ENCODE measurements around the gene FAM217A. TPM values are rescaled to one million over a fixed set of nuclear protein-coding genes. Genes with fewer than 3 reads are reported as not detected.

The FAM217A gene
- total RNA-seq, 1 donor from 2014 or later, result not detected

GRCh38 chr6:4084444-4085331, 5.8 kb upstream of the FAM217A start:
- DNase-seq (ENCODE audit: low spot score), result no peak

DNA sequence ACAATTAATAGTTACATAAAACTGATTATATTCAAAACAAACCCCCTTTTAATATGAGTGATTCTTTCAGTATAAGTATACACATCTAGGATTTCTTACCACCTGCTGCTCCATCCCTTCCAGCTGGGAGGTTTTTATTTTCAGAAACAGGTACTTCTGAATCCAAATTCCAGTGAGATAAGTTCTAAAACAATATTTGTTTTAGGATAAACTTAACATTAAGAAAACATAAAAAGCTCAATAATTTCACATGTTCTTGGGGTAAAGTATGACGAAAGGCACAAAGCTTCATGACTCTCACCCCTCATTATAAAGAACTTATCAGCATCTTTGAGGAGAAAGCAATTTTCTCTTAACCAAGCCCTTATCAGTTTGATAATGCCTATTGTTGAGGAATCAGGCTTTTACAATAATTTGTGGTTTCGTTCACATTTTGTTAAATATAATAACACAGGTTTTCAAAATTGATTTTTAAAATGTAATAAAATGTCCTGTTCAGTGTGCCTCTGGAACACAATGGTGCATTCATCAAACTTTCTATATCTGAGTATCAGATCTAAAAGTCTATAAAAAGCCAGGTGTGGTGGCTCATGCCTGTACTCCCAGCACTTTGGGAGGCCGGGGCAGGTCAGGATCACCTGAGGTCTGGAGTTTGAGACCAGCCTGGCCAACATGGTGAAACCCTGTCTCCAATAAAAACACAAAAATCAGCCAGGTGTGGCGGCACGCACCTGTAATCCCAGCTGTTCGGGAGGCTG, 4.3 kb downstream of the FAM217A start:
- DNase-seq (ENCODE audit: low spot score), result no peak

- no peak for DNase-seq (ENCODE audit: low spot score)
These were observed 7.6 kb downstream of the FAM217A start for GRCh38 chr6:4071330-4071729.

GRCh38 chr6:4069199-4069598, 9.7 kb downstream of the FAM217A start:
- DNase-seq (ENCODE audit: low spot score), result no peak

- DNase-seq (ENCODE audit: low spot score), result no peak
These were observed 11.3 kb downstream of the FAM217A start for GRCh38 chr6:4067673-4068072.

DNA sequence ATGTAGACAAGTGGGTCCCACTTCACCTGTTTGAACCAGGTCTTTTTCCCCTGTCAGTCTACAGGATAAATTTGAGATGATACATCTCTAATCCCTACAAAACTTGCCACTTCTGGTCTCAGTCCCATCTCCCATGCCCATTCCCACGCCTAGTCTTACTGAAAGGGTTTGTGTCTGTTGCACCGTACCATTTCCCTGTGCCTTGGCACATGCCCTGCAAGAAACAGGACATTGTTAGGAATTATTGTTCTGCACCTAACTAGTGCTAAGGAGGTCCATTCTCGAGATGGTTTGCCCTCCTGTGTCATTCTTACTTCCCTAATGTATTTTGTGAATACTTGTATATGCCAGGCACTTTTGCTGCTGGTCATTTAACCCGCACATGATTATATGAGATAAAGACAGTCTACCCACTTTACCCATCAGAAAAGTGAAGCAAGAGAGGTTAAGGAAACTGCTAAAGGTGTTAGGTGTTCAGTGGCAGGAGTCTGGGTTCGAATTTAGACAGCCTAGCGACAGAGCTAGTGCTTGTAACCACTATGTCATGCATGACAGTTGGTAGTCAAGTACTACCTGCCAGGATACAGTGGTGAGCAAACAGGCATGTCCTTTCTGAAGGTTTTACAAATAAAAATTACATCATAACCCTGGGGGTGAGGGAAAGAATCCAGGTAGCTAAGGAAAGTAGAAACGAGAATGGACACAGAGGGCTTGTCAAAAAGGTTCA, 12.7 kb downstream of the FAM217A start:
- no peak for DNase-seq (ENCODE audit: low spot score)

DNA sequence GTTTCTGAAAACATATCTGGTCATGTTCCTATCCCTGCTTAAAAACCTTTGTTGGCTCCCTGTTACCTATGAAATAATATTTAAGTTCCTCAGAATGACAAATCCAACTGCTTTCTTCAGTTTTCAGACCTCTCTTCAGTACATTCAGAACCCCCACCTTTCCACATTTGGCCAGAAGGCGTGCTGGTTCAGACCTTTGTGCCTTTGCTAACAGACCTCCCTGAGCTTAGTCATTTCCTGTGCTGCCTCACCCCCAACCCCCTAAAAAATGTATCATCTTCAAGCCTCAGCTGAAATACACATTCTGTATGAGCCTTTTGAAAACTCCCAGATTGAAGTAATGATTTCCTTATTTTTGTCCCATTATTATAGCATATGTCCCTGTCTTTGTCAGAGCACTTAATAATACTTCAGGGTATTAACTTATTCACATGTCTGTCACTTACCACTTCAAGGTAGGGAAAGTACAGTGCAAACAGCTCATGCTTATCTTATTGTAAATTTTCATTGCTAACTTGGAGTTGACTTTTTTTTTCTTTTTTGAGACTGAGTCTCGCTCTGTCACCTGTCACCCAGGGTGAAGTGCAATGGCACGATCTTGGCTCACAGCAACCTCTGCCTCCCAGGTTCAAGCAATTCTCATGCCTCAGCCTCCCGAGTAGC, 19.7 kb downstream of the FAM217A start:
- no peak for DNase-seq (ENCODE audit: low spot score)

DNA sequence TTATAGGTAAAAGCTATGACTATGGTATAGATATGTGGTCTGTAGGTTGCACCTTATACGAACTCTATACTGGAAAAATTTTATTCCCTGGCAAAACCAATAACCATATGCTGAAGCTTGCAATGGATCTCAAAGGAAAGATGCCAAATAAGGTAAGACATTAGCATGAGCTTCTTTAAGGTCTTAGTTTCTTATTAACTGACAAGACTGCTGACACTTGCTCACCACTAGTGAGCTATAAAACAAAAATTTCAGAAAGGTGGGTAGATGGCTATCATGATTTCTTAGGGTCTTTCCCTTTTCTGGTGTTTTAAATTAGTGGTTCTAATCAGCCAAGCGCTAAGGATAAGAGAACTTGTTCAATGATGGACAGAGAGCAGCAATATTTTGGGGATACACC, 21.9 kb downstream of the FAM217A start:
- no peak for DNase-seq (ENCODE audit: low spot score)

GRCh38 chr6:4055420-4056041, 23.4 kb downstream of the FAM217A start:
- no peak for DNase-seq (ENCODE audit: low spot score)

DNA sequence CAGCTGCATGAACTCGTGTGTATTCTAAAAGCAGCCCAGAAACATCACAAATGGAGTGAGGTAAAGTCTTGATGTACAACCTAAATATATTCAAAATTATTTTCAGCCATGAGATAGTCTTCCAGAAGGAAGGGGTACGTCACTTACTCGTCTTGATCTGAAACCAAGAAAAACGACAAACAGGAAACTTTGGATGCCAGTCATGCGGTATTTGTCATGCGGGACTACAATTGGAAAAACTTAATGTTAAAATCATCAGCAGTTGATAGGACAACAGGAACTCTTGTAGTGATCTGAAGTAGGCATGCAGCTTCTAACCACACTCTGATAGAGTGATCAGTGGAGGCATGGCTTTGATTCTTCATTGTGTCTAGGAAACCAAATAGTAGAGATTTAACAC, 29.7 kb downstream of the FAM217A start:
- no peak for DNase-seq (ENCODE audit: low spot score)

- DNase-seq (ENCODE audit: low spot score), result no peak
These were observed 37.5 kb downstream of the FAM217A start for GRCh38 chr6:4041480-4041879.

DNA sequence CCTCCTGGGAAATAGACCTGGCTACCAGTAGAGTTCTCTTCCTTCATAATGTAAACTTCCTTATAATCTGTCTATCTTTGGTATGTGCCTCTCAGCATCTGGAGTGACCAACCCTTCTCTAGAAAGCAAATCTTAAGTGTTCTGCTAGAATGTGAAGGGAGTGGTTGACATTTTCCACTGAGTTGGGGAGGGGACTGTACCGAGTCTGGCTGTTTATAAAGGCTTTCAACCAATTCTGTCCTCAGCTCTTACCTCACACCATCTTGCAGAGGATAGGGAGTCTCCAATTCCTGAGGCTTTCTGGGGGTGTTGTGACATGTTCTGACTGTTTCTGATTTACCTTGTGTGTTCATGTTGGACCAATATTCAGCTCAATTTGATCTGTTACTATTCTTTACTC, 39.6 kb downstream of the FAM217A start:
- DNase-seq (ENCODE audit: low spot score), result no peak

- no peak for DNase-seq (ENCODE audit: low spot score)
These were observed 42.4 kb downstream of the FAM217A start for GRCh38 chr6:4036581-4036980.

DNA sequence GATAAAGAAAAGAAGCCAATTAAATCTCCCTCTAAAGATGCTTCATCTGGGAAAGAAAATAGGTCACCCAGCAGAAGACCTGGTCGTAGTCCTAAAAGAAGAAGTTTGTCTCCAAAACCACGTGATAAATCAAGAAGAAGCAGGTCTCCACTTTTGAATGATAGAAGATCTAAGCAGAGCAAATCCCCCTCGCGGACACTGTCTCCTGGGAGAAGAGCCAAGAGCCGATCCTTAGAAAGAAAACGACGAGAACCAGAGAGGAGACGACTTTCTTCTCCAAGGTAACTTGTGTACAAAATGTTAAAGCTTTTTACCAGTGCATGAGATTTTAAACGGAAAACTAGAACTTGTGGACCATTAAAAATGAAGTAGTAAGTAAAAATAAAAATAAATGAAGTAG, 46.5 kb downstream of the FAM217A start:
- no peak for DNase-seq (ENCODE audit: low spot score)

DNA sequence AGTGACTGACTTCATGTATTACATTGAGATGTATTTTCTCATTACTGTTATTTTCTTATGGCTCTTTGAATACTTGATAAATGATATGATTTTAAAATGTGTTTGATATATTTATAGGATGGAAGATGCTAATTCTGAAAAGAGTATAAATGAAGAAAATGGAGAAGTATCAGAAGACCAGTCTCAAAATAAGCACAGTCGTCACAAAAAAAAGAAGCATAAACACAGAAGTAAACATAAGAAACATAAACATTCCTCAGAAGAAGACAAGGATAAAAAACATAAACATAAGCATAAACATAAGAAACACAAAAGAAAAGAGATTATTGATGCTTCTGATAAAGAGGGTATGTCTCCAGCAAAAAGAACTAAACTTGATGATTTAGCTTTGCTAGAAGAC, 47.5 kb downstream of the FAM217A start:
- DNase-seq (ENCODE audit: low spot score), result no peak

GRCh38 chr6:4030669-4031068, 48.3 kb downstream of the FAM217A start:
- no peak for DNase-seq (ENCODE audit: low spot score)

DNA sequence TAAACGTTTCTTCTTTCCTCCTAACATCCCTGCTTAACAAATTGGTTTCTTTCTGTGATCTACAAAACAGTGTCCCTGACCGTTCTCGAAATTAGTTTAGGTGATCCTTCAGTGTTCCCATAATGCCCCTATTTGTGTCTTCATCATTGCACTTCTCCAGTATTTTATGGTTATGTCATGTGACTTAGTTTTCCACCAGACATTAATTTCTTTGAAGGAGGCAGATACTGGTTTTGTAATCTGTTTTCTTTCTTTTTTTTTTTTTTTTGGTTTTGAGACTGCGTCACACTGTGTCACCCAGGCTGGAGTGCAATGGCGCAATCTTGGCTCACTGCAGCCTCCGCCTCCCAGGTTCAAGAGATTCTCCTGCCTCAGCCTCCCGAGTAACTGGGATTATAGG, 49.2 kb downstream of the FAM217A start:
- no peak for DNase-seq (ENCODE audit: low spot score)

DNA sequence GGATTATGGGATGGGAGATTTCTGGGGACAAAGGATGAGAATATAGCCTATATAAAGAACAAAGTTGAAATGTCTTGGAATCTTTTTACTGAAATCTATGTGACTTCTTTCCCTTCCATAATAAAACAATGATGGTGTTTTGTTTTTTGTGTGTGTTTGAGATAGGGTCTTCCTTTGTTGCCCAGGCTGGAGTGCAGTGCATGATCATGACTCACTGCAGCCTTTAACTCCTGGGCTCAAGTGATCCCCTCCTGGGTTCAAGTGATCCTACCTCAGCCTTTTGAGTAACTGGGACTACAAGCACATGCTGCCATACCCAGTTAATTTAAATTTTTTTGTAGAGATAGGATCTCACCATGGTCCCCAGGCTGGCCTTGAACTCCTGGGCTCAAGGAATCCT, 50.9 kb downstream of the FAM217A start:
- DNase-seq (ENCODE audit: low spot score), result no peak

GRCh38 chr6:4025681-4026080, 53.3 kb downstream of the FAM217A start:
- no peak for DNase-seq (ENCODE audit: low spot score)

DNA sequence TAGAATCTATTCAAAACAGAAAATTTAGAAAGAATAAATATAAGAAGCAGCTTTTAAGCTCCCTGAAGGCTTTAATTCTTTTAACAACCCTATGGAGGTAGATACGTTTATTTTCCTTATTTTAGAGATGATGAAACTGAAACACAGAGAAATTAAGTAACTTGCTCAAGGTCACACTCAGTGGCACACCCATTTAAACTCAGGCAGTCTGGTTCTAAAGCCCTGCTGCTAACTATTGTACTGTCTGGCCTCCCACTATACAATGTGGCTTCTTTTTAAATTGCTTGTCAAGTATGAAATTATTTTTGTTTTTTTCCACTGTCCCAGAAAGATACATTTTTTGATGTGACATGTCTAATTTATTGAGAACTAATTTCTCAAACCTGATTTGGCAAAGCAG, 55.7 kb downstream of the FAM217A start:
- DNase-seq (ENCODE audit: low spot score), result no peak
